Measurements from ENCODE around the gene VILL.

Gene VILL

GRCh38 chr3:38000242-38000916 lies 9.8 kb downstream of the VILL start:
- Histone ChIP-seq H3K4me2 (ENCODE audit: insufficient read depth, low read length) (no peak overlapping the region), H3K4me3 (ENCODE audit: low read depth in 1 of 2, low read length in 2 of 2) (no peak overlapping the region), H3K27ac (ENCODE audit: low read length) (no peak overlapping the region), H3K9me3 (ENCODE audit: insufficient read depth, low read length, severe bottlenecking) (no peaks in the 10 kb centered on the region), H3K27me3 (ENCODE audit: insufficient read depth, low read length, poor library complexity) (no peaks in the 10 kb centered on the region), H2AFZ (ENCODE audit: low read depth, low read length) (no peak overlapping the region), H4K20me1 (ENCODE audit: insufficient read depth, low read length) (peaks cover 22% of the 10 kb centered on the region), H3K4me1 (ENCODE audit: insufficient read depth, low read length) (peaks cover 11% of the 10 kb centered on the region), H3K79me2 (ENCODE audit: insufficient read depth, low read length) (peaks cover 5% of the 10 kb centered on the region), H3K36me3 (ENCODE audit: insufficient read depth, low read length) (peaks cover 95% of the 10 kb centered on the region), H3K9ac (ENCODE audit: low read depth, low read length) (no peak overlapping the region)
- TF ChIP-seq EZH2 (IDR thresholded peaks at IDR 0.05; ENCODE audit: borderline replicate concordance, low read depth, low read length, severe bottlenecking) (no peak), CTCF (IDR thresholded peaks at IDR 0.05; ENCODE audit: borderline replicate concordance, extremely low read depth, low read length, poor library complexity, severe bottlenecking) (no peak)
- no peak for DNase-seq
- no peak for ATAC-seq (ENCODE audit: insufficient read depth, low read depth)

- Histone ChIP-seq H3K4me2 (ENCODE audit: insufficient read depth, low read length) (no peak overlapping the region), H3K4me3 (ENCODE audit: low read depth in 1 of 2, low read length in 2 of 2) (no peak overlapping the region), H3K4me1 (ENCODE audit: insufficient read depth, low read length) (peaks cover 6% of the 10 kb centered on the region; the same call in 1 of the 2 replicates)
These were observed 10.4 kb downstream of the VILL start for GRCh38 chr3:38000965-38001455.

GRCh38 chr3:38001456-38002081 lies 11.0 kb downstream of the VILL start:
- TF ChIP-seq CTCF (IDR thresholded peaks at IDR 0.05; ENCODE audit: borderline replicate concordance, extremely low read depth, low read length, poor library complexity, severe bottlenecking) (peak; percentile 38), EZH2 (IDR thresholded peaks at IDR 0.05; ENCODE audit: borderline replicate concordance, low read depth, low read length, severe bottlenecking) (no peak)
- no peak overlapping the region for H3K9ac ChIP-seq (ENCODE audit: low read depth, low read length)
- H2AFZ ChIP-seq (ENCODE audit: low read depth, low read length): no peak overlapping the region
- H3K36me3 ChIP-seq (ENCODE audit: insufficient read depth, low read length): peaks cover 95% of the 10 kb centered on the region
- peaks cover 22% of the 10 kb centered on the region for H4K20me1 ChIP-seq (ENCODE audit: insufficient read depth, low read length)
- H3K4me1 ChIP-seq (ENCODE audit: insufficient read depth, low read length): peaks cover 2% of the 10 kb centered on the region; the same call in 1 of the 2 replicates
- H3K79me2 ChIP-seq (ENCODE audit: insufficient read depth, low read length): no peaks in the 10 kb centered on the region; the same call in 1 of the 2 replicates
- no peak overlapping the region for H3K4me3 ChIP-seq (ENCODE audit: low read depth in 1 of 2, low read length in 2 of 2)
- no peak overlapping the region for H3K4me2 ChIP-seq (ENCODE audit: insufficient read depth, low read length)
- ATAC-seq (ENCODE audit: insufficient read depth, low read depth): no peak
- H3K9me3 ChIP-seq (ENCODE audit: insufficient read depth, low read length, severe bottlenecking): no peaks in the 10 kb centered on the region
- no peak overlapping the region for H3K27ac ChIP-seq (ENCODE audit: low read length)
- no peak for DNase-seq
- H3K27me3 ChIP-seq (ENCODE audit: insufficient read depth, low read length, poor library complexity): no peaks in the 10 kb centered on the region

More at GRCh38 chr3:38000965-38001455, 10.4 kb downstream of the VILL start:
- Histone ChIP-seq H3K9ac (ENCODE audit: low read depth, low read length) (no peak overlapping the region), H3K79me2 (ENCODE audit: insufficient read depth, low read length) (no peaks in the 10 kb centered on the region; the same call in 1 of the 2 replicates), H3K9me3 (ENCODE audit: insufficient read depth, low read length, severe bottlenecking) (no peaks in the 10 kb centered on the region), H3K36me3 (ENCODE audit: insufficient read depth, low read length) (peaks cover 95% of the 10 kb centered on the region), H2AFZ (ENCODE audit: low read depth, low read length) (no peak overlapping the region), H4K20me1 (ENCODE audit: insufficient read depth, low read length) (peaks cover 22% of the 10 kb centered on the region), H3K27me3 (ENCODE audit: insufficient read depth, low read length, poor library complexity) (no peaks in the 10 kb centered on the region), H3K27ac (ENCODE audit: low read length) (no peak overlapping the region)
- TF ChIP-seq EZH2 (IDR thresholded peaks at IDR 0.05; ENCODE audit: borderline replicate concordance, low read depth, low read length, severe bottlenecking) (no peak), CTCF (IDR thresholded peaks at IDR 0.05; ENCODE audit: borderline replicate concordance, extremely low read depth, low read length, poor library complexity, severe bottlenecking) (no peak)
- no peak for ATAC-seq (ENCODE audit: insufficient read depth, low read depth)
- DNase-seq: no peak
